Mucosa of rectum (tissue), 2 donors: Measurements from ENCODE around the gene ABHD5.
"Not testable (repeated sequence)": the region's sequence is repeated elsewhere in the genome, so short reads cannot be mapped to it uniquely, and the experiment has no call there.

Source experiments
- H3K27ac ChIP-seq, 2 donors: one replicate each; pipeline ENCODE4 v1.7.0; 2013; ENCODE audit warnings: inconsistent platforms in 2 of 2, low read depth in 2 of 2, low read length in 2 of 2
- H3K27me3 ChIP-seq, 2 donors: one replicate each; pipeline ENCODE4 v1.7.0; 2013; ENCODE audit warnings: low read length in 2 of 2; ENCODE audit not compliant: control insufficient read depth in 2 of 2, insufficient read depth in 2 of 2
- H3K36me3 ChIP-seq, 2 donors: one replicate each; pipeline ENCODE4 v1.7.0; 2013; ENCODE audit warnings: low read length in 2 of 2; ENCODE audit not compliant: control insufficient read depth in 2 of 2, insufficient read depth in 2 of 2
- H3K4me1 ChIP-seq, 2 donors: one replicate each; pipeline ENCODE4 v1.7.0; 2013; ENCODE audit warnings: low read length in 2 of 2, mild to moderate bottlenecking in 1 of 2; ENCODE audit not compliant: control insufficient read depth in 2 of 2, insufficient read depth in 2 of 2
- H3K4me3 ChIP-seq, 2 donors: one replicate each; pipeline ENCODE4 v1.7.0; 2013; ENCODE audit warnings: low read length in 2 of 2
- H3K9ac ChIP-seq, 2 donors: one replicate each; pipeline ENCODE4 v1.7.0; 2013; ENCODE audit warnings: low read length in 2 of 2, low read depth in 1 of 2, mild to moderate bottlenecking in 1 of 2
- H3K9me3 ChIP-seq, 2 donors: one replicate each; pipeline ENCODE4 v1.7.0; 2013; ENCODE audit warnings: low read length in 2 of 2; ENCODE audit not compliant: control insufficient read depth in 2 of 2
- donor health status: healthy.
- donor health status: Normal muscosa, but diverticular disease.

The ABHD5 gene

GRCh38 chr3:43661376-43661775 lies 29.4 kb upstream of the ABHD5 start:
- H3K4me3 ChIP-seq, H3K36me3 ChIP-seq, H3K9ac ChIP-seq, H3K9me3 ChIP-seq, H3K27me3 ChIP-seq, H3K27ac ChIP-seq, H3K4me1 ChIP-seq: not testable (repeated sequence)

- not testable (repeated sequence) for H3K27ac ChIP-seq
Observed at GRCh38 chr3:43665011-43665410, 25.7 kb upstream of the ABHD5 start.

GRCh38 chr3:43670635-43671522 lies 19.9 kb upstream of the ABHD5 start:
- Histone ChIP-seq H3K4me1 (no peaks in the 10 kb centered on the region), H3K4me3 (no peak overlapping the region), H3K27ac (no peak overlapping the region), H3K36me3 (no peaks in the 10 kb centered on the region), H3K9me3 (no peaks in the 10 kb centered on the region), H3K27me3 (no peaks in the 10 kb centered on the region), H3K9ac (no peak overlapping the region)

More at GRCh38 chr3:43665011-43665410, 25.7 kb upstream of the ABHD5 start:
- not testable (repeated sequence) for H3K9me3 ChIP-seq, H3K4me3 ChIP-seq, H3K9ac ChIP-seq, H3K27me3 ChIP-seq, H3K36me3 ChIP-seq, H3K4me1 ChIP-seq

GRCh38 chr3:43674345-43675085 lies 16.2 kb upstream of the ABHD5 start:
- Histone ChIP-seq H3K4me1 (no peaks in the 10 kb centered on the region), H3K9me3 (no peaks in the 10 kb centered on the region), H3K9ac (no peak overlapping the region), H3K27me3 (no peaks in the 10 kb centered on the region), H3K4me3 (no peak overlapping the region), H3K27ac (no peak overlapping the region), H3K36me3 (no peaks in the 10 kb centered on the region)

GRCh38 chr3:43675593-43675992 lies 15.1 kb upstream of the ABHD5 start:
- Histone ChIP-seq H3K9ac (no peak overlapping the region), H3K9me3 (no peaks in the 10 kb centered on the region), H3K27me3 (no peaks in the 10 kb centered on the region), H3K27ac (no peak overlapping the region), H3K4me1 (no peaks in the 10 kb centered on the region), H3K4me3 (no peak overlapping the region), H3K36me3 (no peaks in the 10 kb centered on the region)

GRCh38 chr3:43676441-43676840 lies 14.3 kb upstream of the ABHD5 start:
- Histone ChIP-seq H3K4me3 (no peak overlapping the region), H3K27me3 (no peaks in the 10 kb centered on the region), H3K4me1 (no peaks in the 10 kb centered on the region), H3K9ac (no peak overlapping the region), H3K9me3 (no peaks in the 10 kb centered on the region), H3K36me3 (no peaks in the 10 kb centered on the region), H3K27ac (no peak overlapping the region)

- not testable (repeated sequence) for H3K4me3 ChIP-seq, H3K36me3 ChIP-seq, H3K27ac ChIP-seq, H3K4me1 ChIP-seq, H3K27me3 ChIP-seq, H3K9ac ChIP-seq, H3K9me3 ChIP-seq
Observed at GRCh38 chr3:43678375-43678774, 12.4 kb upstream of the ABHD5 start.

- H3K27me3 ChIP-seq, H3K9me3 ChIP-seq, H3K4me3 ChIP-seq, H3K4me1 ChIP-seq, H3K36me3 ChIP-seq, H3K27ac ChIP-seq, H3K9ac ChIP-seq: not testable (repeated sequence)
Observed at GRCh38 chr3:43678887-43679449, 11.8 kb upstream of the ABHD5 start.

- not testable (repeated sequence) for H3K4me1 ChIP-seq, H3K27me3 ChIP-seq, H3K36me3 ChIP-seq, H3K27ac ChIP-seq, H3K4me3 ChIP-seq, H3K9ac ChIP-seq, H3K9me3 ChIP-seq
Observed at GRCh38 chr3:43680857-43681256, 9.9 kb upstream of the ABHD5 start.

GRCh38 chr3:43684944-43685343 lies 5.8 kb upstream of the ABHD5 start:
- Histone ChIP-seq H3K9me3 (no peaks in the 10 kb centered on the region), H3K36me3 (no peaks in the 10 kb centered on the region), H3K4me3 (no peak overlapping the region), H3K27ac (no peak overlapping the region), H3K27me3 (no peaks in the 10 kb centered on the region), H3K9ac (no peak overlapping the region), H3K4me1 (peaks cover 3 to 7% of the 10 kb centered on the region in 2 donors)
